HG03354 (cell line): ENCODE data around the gene ARHGEF11.
"Not testable (repeated sequence)": the region's sequence is repeated elsewhere in the genome, so short reads cannot be mapped to it uniquely, and the experiment has no call there.

ENCODE experiments used
- ATAC-seq: cut with Tn5 transposase; IDR thresholded peaks from one replicate; pipeline ENCODE4 v1.9.1; 2021; ENCODE audit warnings: mild to moderate bottlenecking; ENCODE audit not compliant: unreplicated experiment, poor library complexity, severe bottlenecking

Gene ARHGEF11, protein sequence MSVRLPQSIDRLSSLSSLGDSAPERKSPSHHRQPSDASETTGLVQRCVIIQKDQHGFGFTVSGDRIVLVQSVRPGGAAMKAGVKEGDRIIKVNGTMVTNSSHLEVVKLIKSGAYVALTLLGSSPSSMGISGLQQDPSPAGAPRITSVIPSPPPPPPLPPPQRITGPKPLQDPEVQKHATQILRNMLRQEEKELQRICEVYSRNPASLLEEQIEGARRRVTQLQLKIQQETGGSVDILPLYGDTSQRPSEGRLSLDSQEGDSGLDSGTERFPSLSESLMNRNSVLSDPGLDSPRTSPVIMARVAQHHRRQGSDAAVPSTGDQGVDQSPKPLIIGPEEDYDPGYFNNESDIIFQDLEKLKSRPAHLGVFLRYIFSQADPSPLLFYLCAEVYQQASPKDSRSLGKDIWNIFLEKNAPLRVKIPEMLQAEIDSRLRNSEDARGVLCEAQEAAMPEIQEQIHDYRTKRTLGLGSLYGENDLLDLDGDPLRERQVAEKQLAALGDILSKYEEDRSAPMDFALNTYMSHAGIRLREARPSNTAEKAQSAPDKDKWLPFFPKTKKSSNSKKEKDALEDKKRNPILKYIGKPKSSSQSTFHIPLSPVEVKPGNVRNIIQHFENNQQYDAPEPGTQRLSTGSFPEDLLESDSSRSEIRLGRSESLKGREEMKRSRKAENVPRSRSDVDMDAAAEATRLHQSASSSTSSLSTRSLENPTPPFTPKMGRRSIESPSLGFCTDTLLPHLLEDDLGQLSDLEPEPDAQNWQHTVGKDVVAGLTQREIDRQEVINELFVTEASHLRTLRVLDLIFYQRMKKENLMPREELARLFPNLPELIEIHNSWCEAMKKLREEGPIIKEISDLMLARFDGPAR (N-terminal part only)

DNA sequence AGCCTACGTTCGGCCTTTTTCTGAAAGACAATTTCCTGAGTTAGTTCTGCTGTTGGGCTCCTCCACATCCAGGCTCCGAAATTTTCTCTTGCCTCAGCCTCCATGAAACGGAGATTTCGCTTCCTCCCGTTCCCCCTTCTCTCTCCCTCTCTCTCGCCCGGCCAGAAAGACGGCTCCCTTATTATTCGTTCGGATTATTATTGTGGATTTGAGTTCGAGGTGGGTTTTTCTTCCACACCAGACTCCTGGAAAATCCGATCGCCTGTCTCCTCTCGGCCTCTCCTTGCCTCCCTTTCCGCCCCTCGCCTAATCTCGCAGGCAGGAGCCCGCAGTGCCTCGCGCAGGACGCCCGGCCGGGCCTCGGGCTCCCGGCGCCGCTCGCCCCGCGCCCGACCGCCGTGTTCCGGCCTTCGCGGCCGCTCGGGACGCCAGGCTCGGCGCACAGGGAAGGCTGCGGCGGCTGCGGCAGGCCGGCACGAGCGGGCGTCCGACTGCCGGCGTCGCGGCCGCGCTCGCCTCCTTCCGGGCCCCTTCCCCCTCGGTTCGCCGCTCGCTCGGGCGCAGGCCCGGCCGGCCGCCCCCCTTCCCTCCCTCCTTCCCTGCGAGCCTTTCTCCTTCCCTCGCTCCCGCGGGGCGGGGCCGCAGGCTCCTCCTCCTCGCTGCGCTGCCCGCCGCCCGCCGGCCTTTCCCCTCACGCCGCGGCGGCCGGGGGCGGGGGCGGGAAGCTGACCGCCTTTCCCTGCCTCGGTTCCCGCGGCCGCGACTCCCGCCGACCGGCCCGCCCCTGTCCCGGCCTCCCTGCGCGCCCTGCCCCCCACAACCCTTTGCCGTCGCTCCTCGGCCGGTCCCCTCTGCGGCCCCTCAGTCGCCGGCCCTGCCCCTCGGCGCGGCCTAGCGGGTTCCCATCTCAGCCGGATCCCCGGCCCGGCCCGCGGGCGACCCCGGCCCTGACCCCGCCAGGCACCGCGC lies at the start of gene ARHGEF11:
Gene ARHGEF11, minus strand, starts transcription at position 493 of the 969 bp plus-strand sequence. CDS start 1,412 bp downstream, outside the sequence.
- peak; percentile 68 for ATAC-seq

DNA sequence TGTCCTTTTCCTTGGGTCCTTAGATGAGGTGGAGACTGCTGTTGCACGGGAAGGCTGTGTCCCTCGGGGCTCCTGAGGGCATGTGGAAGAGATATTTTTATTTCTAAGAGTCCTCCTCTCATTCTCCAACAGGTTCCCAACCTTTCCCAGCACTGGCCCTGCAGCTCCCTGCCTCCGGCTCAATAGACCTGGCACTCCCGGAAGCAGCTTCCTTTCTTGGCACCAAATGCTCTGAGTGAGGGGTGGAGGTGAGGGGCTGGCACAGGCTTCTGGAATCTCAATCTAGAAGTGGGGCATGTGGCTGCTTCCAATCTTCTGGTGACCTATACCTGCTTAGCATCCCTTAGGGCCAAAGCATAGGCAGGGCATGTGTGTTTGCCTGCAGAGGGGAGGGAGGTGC lies 49.5 kb upstream of the ARHGEF11 start:
- ATAC-seq: no peak

DNA sequence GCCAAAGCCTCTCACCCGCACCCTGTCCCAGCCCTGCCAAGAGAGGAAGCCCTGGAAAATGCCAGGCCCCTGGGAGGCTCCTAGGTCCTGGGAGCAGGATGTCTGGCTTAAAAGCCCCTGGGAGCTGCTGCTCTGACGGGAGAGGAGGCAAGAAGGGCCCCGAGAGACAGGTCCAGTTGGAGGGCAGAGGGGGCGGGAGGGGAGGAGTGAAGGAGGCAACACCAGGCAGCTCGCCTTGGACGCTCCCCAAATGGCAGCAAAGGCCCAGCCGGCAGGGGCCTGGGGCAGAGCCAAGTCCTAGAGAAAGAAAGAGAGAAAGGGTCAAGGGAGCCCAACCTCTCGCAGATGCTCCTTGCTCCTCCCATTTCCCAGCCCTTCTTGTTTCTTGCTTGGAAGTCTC lies 47.3 kb upstream of the ARHGEF11 start:
- ATAC-seq: no peak

DNA sequence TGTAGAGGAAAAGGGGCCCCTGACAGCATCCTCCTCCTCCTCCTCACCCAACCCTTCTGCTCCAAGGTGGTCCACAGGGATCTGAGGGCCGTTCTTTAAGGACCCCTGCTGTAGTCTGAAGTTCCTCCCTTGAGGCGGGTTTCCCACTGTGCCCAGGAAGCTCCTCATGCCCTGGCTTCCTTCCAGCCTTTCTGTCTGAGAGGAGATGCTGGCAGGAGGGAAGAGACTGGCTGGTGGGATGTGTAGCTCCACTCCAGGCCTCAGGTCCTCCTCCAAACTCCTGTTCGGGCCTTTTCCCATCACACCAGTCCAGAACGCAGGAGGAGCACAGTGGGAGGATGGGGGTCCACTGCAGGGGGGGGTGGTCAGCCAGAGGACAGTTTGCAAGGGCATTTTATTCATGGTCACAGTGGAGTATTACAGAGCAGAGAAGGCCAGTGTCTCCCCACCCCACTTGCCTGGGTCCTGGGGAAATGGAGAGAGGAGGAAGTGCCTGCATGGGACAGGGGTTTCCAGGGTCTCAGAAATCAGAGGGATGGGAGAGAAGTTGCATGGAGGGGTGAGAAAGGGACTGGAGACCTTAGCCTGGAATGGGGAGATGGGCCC lies 46.2 kb upstream of the ARHGEF11 start:
- no peak for ATAC-seq

DNA sequence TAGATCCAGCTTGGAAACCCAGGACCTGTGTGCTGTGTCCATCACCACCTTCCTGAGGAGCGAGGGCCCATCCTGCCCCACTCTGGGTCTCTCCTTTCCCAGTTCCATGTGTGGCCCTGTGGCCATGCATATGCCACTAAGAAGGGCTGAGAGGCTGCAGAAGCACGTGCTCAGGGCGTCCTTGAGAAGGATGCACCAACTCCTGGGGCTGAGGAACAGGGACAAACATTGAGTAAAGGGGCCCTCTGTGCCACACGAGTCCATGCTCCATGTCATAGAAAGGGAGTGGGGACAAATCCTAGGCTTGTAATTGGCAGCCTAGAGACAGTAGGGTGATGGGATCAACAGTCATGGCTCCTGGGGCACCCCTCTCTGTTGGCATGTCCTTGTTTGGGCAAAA lies 45.6 kb upstream of the ARHGEF11 start:
- ATAC-seq: no peak

DNA sequence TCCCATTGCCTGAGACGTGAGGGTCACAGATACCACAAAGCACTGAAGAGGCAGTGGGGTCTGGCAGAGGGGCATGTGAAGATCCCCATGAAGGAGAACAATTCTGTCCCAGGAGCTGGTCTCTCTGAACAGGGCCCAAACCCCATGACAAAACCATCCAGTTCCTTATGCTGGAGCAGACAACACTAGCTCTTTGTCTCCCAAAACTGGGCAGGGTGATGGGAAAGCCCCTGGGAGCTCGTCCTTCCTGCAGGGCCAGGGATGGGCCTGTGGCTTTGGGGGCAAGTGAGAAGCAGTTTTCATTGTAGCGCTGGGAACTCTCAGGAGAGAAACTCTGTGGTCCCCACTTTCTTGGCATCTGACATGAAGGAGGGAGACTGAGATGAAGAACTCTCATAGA lies 45.2 kb upstream of the ARHGEF11 start:
- ATAC-seq: no peak

DNA sequence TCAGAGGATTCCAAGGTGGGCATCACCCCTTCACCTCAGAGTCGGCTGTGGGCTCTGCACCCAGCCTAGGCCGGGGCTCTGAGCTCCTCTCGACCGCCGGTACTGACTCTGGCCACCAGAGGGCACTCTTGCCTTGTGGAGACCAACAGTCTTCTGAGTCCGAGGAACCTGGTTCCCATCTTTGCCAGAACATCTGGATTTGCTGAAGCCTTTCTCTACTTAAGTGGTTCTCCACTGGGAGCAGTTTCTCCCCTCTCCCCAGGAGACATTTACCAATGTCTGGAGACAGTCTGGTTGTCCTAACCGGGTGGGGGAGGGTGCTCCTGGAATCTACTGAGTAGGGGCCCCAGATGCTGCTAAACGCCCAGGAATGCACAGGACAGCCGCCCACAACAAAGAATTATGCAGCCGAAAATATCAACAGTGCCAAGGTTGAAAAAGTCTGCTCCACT lies 44.7 kb upstream of the ARHGEF11 start:
- no peak for ATAC-seq

DNA sequence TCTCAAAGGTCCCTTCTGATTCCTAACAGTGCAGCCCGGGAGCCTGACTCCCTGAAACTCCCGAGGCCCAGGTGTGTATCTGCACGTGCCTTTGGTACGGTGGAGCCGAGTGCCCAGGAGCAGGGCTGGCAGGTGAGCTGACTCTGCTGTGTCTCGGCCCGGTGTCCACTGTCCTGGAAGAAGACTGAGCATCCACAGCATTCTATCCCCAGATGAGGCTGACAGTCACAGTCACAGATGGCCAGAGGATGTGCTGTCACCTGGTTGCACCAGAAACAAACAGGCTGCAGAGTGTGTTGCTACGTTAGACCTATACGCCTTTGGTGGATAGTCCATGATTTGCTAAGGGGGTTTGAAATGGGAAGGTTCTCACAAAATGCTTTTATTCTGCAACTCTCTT lies 44.2 kb upstream of the ARHGEF11 start:
- ATAC-seq: no peak

DNA sequence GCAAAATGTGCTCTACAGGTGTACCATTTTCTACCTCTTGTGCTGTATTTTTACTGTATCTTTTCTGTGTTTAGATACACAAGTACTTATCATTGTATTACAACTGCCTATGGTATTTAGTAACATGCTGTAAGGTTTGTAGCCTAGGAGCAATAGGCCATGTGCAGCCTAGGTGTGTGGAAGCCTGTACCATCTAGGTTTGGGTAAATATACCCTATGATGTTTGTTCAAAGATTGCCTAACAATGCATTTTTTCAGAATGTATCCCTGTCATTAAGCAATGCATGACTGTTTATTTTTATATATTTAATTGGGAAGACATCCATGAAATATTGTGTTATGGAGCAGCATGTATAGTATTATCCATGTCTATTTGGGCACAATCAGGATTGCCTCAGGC lies 43.1 kb upstream of the ARHGEF11 start:
- no peak for ATAC-seq

DNA sequence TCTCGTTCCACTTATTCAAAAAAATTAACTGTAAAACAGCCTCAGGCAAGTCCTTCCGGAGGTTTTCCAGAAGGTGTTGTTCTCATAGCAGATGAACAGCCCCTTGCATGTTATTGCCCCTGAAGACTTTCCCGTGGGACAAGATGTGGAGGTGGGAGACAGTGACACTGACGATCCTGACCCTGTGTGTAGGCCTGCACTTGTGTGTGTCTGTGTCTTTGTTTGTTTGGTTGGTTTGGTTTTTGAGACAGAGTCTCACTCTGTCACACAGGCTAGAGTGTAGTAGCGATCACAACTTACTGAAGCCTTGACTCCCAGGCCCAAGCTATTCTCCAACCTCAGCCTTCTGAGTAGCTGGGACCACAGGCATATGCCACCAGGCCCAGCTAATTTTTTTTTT lies 41.5 kb upstream of the ARHGEF11 start:
- no peak for ATAC-seq

DNA sequence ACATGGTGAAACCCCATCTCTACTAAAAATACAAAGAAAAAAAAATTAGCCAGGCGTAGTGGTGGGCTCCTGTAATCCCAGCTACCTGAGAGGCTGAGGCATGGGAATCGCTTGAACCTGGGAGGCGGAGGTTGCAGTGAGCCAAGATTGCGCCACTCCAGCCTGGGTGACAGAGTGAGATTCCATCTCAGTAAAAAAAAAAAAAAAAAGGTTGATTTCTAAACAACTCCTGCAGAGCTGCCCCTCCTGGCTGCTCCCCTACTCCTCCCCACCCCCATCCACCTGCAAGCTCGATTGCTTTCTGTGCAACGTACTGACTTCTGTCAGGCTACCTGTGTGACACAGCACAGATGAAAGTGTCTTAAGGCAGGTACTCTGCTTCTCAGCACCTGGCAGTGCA lies 40.8 kb upstream of the ARHGEF11 start:
- no peak for ATAC-seq

DNA sequence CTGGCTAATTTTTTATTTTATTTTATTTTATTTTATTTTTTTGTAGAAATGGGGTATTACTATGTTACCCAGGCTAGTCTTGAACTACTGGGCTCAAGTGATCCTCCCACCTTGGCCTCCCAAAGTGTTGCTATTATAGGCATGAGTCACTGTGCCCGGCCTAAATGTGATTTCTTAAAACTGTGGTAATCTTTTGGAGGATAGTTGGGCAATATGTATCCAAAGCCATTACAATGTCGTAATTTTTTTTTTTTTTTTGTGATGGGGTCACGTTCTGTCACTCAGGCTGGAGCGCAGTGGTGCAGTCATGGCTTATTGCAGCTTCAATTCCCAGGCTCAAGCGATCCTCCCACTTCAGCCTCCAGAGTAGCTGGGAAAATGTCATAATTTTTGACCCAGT lies 39.9 kb upstream of the ARHGEF11 start:
- ATAC-seq: no peak

DNA sequence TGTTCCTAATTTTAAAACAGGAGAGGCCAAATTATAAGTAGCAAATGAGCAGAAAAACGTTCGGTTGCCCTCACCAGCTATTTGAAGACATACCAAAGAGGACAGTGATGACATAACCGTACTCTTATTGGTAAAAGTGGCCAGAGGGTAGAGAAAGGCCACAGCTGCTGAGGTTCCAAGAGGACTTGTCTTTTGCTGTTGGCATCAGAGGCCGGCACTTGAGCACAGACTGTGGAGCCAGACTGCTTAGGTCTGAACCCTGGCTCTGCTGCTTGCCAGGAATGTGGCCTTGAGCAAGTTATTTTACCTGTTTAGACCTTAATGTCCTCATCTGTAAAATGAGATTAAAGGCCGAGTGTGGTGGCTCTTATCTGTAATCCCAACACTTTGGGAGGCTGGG lies 39.2 kb upstream of the ARHGEF11 start:
- ATAC-seq: no peak

DNA sequence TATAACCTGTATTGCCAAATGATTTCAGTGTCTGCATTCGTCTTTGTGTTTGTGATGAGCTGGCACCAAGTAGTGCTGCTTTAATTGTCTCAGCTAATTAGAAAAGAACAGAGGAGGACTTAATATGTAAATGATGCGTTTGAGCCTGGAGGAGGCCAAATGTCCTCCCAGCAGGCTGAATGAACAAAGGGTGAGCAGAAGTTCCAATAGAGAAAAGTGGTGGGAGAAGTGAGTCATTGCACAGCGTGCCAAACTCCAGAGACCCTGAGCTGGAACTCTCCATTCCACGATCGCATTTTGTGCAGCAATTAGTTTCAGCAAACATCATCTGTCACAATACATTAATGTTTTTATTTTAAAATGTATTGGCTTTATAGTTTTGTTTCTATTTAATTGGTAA lies 36.2 kb upstream of the ARHGEF11 start:
- ATAC-seq: no peak

DNA sequence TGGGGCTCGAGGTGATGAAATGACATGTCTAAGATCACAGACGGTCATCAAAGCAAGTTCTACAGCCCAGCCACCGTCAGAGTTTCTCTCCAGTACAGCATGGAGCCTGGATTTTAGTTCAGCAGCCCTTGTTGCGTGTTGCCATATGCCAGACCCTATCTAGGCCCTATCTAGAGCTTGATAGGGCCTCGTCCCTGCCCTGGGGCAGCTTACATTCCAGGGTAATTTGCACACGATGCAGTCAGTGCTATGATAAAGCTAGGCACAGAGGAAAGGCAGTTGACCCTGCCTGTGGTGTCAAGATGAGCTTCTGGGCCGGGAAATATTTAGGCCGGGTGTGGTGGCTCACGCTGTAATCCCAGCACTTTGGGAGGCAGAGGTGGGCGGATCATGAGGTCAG lies 35.2 kb upstream of the ARHGEF11 start:
- no peak for ATAC-seq

DNA sequence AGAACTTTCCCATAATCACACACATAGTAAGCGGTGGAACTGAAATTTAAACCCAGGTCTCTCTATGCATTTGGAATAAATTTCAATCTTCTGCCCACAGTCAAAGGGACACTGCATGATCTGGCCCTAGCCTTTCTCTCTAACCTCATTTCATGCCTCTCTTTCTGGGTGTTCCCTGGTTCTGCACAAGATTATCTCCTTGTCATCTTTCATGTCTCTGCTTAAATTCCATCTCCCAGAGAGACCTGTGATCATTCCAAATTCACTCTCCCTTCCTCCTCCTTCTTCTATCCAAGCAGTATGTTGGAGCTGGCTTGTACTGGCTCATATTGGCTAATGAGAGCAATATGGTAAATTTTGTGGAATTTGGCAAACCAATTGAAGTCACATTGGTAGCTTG lies 31.9 kb upstream of the ARHGEF11 start:
- no peak for ATAC-seq

DNA sequence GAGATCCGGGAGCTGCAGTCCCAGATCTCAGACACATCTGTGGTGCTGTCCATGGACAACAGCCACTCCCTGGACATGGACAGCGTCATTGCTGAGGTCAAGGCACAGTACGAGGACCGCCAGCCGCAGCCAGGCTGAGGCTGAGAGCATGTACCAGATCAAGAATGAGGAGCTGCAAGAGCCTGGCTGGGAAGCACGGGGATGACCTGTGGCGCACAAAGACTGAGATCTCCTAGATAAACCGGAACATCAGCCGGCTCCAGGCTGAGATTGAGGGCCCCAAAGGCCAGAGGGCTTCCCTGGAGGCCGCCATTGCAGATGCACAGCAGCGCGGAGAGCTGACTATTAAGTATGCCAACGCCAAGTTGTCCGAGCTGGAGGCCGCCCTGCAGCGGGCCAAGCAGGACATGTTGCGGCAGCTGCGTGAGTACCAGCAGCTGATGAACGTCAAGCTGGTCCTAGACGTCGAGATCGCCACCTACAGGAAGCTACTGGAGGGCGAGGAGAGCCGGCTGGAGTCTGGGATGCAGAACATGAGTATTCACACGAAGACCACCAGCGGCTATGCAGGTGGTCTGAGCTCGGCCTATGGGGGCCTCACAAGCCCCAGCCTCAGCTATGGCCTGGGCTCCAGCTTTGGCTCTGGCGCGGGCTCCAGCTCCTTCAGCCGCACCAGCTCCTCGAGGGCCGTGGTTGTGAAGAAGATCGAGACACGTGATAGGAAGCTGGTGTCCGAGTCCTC lies 28.6 kb upstream of the ARHGEF11 start:
- ATAC-seq: no peak

DNA sequence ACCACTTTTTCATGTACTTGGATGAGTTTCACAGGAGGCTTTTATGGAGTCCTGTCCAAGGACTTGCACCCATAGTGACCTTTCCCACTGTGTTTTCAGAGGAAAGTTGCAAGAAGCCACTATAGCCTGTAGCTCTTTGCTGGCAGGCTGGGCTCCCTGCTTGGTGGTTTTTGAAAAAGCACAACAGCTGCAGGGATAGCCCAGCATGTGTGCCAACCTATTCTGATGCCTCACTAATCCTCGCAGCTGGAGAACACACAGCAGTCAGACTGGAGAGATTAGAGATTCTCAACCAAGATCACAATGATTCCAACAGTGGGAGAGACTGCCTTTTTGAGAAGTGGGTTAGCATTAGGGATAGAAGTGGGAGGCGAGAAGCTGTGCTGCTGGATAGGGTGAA lies 24.1 kb upstream of the ARHGEF11 start:
- ATAC-seq: no peak

DNA sequence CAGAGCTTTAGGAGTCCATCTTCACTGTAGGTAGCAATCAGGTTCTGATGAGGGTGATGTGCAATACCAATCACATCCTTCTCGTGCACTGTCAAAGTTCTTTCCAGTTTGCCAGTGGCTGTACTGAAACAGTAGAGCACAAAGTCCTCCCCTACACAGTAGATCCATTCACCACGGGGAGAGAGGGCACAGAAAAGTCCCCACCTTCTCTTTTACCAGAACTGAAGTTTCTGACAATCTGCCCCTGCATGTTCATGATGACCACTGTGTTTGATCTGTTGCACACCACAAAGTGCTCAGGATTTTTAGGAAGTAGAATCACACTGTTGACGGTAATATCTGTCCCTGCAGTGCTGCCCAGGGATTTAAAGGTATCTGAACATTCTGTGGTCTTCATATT lies 13.7 kb upstream of the ARHGEF11 start:
- ATAC-seq: not testable (repeated sequence)
